ENCODE results near the gene FGF1. TPM values are rescaled to one million over a fixed set of nuclear protein-coding genes. Genes with fewer than 3 reads are reported as not detected.

Gene FGF1
- total RNA-seq: 0.09 and 0.85 TPM in 2 replicates

DNA sequence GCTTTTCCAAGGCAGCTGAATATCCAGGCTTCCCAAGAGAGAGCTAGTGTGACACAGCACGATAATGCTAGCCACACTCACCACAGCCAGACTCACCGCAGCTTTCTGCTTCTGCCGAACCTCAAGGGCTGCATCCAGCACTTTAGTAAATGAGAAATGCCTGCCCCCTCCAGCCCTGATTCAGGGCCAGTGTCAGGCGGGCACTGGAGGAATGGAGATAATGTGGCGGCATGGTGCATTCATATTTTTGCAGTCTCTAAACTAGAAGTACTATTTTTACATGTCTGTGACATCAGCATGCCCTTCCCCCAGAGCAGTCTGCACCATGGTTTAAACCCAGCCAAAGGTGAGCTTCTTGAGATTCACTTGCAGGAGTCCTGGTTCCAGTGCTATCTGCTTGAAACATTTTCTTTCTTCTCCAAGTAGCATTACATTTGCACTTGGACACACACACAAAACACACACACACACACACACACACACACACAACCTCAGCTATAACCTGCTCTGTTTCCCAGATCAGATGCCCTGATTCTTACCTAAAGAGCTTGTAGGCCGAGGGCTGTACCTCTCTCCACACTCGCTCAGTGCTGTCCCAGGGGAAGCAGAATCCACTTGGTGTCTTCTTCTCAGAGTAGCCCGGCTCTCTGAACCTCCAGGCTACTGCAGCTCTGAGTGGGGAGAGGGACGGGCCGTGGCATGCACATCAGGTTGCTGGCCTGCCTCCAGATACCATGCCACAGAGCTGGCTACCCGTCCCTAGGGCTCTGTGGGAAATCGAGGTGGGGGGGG is at the start of gene FGF1:
FGF1 (minus strand) TSS at position 673 of the 792 bp plus-strand sequence. CDS start 71,963 bp downstream, outside the sequence.

Other genes starting within 250 kb of the FGF1 start
- 13.2 and 18.8 TPM in 2 replicates for gene ARHGAP26, start 84.3 kb upstream of the FGF1 start, total RNA-seq